ENCODE results near the gene SPEM2. TPM values are rescaled to one million over a fixed set of nuclear protein-coding genes. Genes with fewer than 3 reads are reported as not detected.
A peak's percentile ranks its signal among the peaks of the same experiment; 100 is the strongest.

SPEM2 gene
- total RNA-seq, 1 donor from 2014 or later = not detected

- H3K9me3 Mint-ChIP-seq = no peaks in the 10 kb centered on the region
- peaks cover 2% of the 10 kb centered on the region for H3K36me3 Mint-ChIP-seq (ENCODE audit: low read depth)
- H3K4me1 Mint-ChIP-seq = peaks cover 19% of the 10 kb centered on the region
- H3K27ac Mint-ChIP-seq (ENCODE audit: unreplicated experiment) = no peak overlapping the region
- no peaks in the 10 kb centered on the region for H3K27me3 Mint-ChIP-seq (ENCODE audit: low read depth)
- H3K4me3 Mint-ChIP-seq = no peak overlapping the region
- no peak for DNase-seq (ENCODE audit: low read depth, low spot score)
- no peak for TF ChIP-seq CTCF (conservative IDR thresholded peaks at IDR 0.05)
Measured at GRCh38 chr17:7465597-7466275, 40.3 kb downstream of the SPEM2 start.

DNA sequence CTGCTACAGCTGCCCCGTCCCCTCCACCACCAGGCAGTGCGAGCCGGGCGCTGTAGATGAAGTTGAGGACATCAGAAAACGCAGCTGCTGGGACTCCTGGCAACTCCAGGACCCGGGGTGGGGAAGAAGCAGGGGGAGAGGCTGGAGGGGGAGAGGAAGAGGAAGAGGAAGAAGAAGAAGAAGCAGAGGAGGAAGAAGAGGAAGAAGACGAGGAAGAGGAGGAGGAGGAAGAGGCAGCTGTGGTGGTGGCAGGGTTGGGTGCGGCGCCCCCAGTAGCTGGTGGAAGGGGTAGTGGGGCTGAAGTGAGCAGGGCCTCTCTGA, 40.9 kb downstream of the SPEM2 start:
- Mint-ChIP-seq H3K4me3 (no peak overlapping the region), H3K4me1 (peaks cover 16% of the 10 kb centered on the region), H3K9me3 (no peaks in the 10 kb centered on the region), H3K27me3 (ENCODE audit: low read depth) (no peaks in the 10 kb centered on the region), H3K27ac (ENCODE audit: unreplicated experiment) (no peak overlapping the region), H3K36me3 (ENCODE audit: low read depth) (no peaks in the 10 kb centered on the region)
- DNase-seq (ENCODE audit: low read depth, low spot score) = no peak
- no peak for TF ChIP-seq CTCF (conservative IDR thresholded peaks at IDR 0.05)

- no peaks in the 10 kb centered on the region for H3K27me3 Mint-ChIP-seq (ENCODE audit: low read depth)
- H3K4me3 Mint-ChIP-seq = no peak overlapping the region
- no peak overlapping the region for H3K27ac Mint-ChIP-seq (ENCODE audit: unreplicated experiment)
- no peak for DNase-seq (ENCODE audit: low read depth, low spot score)
- no peak for TF ChIP-seq CTCF (conservative IDR thresholded peaks at IDR 0.05)
- peaks cover 14% of the 10 kb centered on the region for H3K4me1 Mint-ChIP-seq
- H3K36me3 Mint-ChIP-seq (ENCODE audit: low read depth) = no peaks in the 10 kb centered on the region
- no peaks in the 10 kb centered on the region for H3K9me3 Mint-ChIP-seq
Measured at GRCh38 chr17:7466639-7467341, 41.4 kb downstream of the SPEM2 start.

DNA sequence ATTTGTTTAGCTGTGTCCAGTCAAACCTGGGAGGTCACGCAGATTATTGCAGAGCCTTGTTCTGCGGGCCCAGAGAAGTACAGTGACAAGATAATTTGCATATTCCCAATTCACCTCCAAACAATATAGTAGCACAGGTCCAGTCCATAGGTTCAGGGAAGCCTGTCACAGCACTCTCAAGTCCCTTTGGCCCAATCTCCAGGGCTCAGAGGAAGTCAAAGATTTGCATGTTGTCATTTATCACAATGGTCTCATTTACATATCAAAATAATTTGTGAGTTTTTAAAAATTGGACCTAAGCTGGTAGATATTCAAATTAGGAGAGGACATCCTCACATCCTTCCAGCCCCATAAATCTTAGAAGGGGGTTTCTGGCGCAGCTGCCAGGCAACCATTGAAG, 42.1 kb downstream of the SPEM2 start:
- H3K27ac Mint-ChIP-seq (ENCODE audit: unreplicated experiment) = peak overlapping the region; percentile 27
- TF ChIP-seq CTCF (conservative IDR thresholded peaks at IDR 0.05) = no peak
- peaks cover 14% of the 10 kb centered on the region for H3K4me1 Mint-ChIP-seq
- H3K9me3 Mint-ChIP-seq = no peaks in the 10 kb centered on the region
- peak overlapping the region; percentile 32 for H3K4me3 Mint-ChIP-seq
- no peak for DNase-seq (ENCODE audit: low read depth, low spot score)
- no peaks in the 10 kb centered on the region for H3K27me3 Mint-ChIP-seq (ENCODE audit: low read depth)
- H3K36me3 Mint-ChIP-seq (ENCODE audit: low read depth) = no peaks in the 10 kb centered on the region

GRCh38 chr17:7468290-7468689, 42.9 kb downstream of the SPEM2 start:
- Mint-ChIP-seq H3K36me3 (ENCODE audit: low read depth) (no peaks in the 10 kb centered on the region), H3K4me1 (peaks cover 14% of the 10 kb centered on the region), H3K27me3 (ENCODE audit: low read depth) (no peaks in the 10 kb centered on the region), H3K9me3 (no peaks in the 10 kb centered on the region), H3K4me3 (no peak overlapping the region), H3K27ac (ENCODE audit: unreplicated experiment) (no peak overlapping the region)
- no peak for TF ChIP-seq CTCF (conservative IDR thresholded peaks at IDR 0.05)
- no peak for DNase-seq (ENCODE audit: low read depth, low spot score)
